ENCODE results near the gene POLR2B. TPM values are rescaled to one million over a fixed set of nuclear protein-coding genes. Genes with fewer than 3 reads are reported as not detected.

POLR2B gene
- total RNA-seq, 2 experiments from 2014 or later, result 119 TPM

- DNase-seq (no peak), ATAC-seq (no peak)
- Mint-ChIP-seq H3K4me3 (no peak overlapping the region), H3K4me1 (ENCODE audit: low read depth) (no peaks in the 10 kb centered on the region), H3K27me3 (peaks cover 15% of the 10 kb centered on the region), H3K9me3 (no peaks in the 10 kb centered on the region), H3K36me3 (ENCODE audit: low read depth) (no peaks in the 10 kb centered on the region), H3K27ac (no peak overlapping the region)
- POLR2A ChIA-PET, result no interaction called here
- TF ChIP-seq, protein P1, sequence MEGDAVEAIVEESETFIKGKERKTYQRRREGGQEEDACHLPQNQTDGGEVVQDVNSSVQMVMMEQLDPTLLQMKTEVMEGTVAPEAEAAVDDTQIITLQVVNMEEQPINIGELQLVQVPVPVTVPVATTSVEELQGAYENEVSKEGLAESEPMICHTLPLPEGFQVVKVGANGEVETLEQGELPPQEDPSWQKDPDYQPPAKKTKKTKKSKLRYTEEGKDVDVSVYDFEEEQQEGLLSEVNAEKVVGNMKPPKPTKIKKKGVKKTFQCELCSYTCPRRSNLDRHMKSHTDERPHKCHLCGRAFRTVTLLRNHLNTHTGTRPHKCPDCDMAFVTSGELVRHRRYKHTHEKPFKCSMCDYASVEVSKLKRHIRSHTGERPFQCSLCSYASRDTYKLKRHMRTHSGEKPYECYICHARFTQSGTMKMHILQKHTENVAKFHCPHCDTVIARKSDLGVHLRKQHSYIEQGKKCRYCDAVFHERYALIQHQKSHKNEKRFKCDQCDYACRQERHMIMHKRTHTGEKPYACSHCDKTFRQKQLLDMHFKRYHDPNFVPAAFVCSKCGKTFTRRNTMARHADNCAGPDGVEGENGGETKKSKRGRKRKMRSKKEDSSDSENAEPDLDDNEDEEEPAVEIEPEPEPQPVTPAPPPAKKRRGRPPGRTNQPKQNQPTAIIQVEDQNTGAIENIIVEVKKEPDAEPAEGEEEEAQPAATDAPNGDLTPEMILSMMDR (IDR thresholded peaks at IDR 0.05), result no peak
- CTCF ChIA-PET, result interaction anchor here (1.9 kb wide), 1 partner anchor 17 kb away, joined by 5 read pairs; no protein-coding TSS in a partner anchor
- intact Hi-C loops (cut with micrococcal nuclease), result no loop called here
Measured at GRCh38 chr4:57075367-57075766, 96.7 kb downstream of the POLR2B start.

DNA sequence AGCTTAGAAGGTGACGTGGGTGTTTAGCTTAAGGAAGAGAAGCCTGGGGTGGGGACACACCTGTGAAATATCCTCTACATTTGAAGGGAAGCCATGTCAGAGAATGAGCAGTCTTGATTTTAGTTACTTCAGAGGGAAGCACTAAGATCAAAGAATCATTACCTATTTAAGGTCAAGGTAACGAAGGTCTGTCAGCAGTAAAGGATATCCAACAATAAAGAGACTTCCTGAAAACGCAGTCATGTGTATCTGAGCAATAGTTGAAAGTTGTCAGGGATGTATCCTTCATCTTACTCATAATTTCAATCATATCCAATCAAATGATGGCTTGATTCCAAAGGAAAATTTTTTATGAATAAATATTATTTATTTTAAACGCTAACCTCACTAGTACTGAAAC lies 98.0 kb downstream of the POLR2B start:
- peaks cover 15% of the 10 kb centered on the region for H3K27me3 Mint-ChIP-seq
- intact Hi-C loops (cut with micrococcal nuclease), result no loop called here
- TF ChIP-seq, protein P1 (IDR thresholded peaks at IDR 0.05), result no peak
- POLR2A ChIA-PET, result no interaction called here
- ATAC-seq, result no peak
- H3K27ac Mint-ChIP-seq, result no peak overlapping the region
- H3K4me1 Mint-ChIP-seq (ENCODE audit: low read depth), result no peaks in the 10 kb centered on the region
- no peaks in the 10 kb centered on the region for H3K36me3 Mint-ChIP-seq (ENCODE audit: low read depth)
- CTCF ChIA-PET, result no interaction called here
- H3K4me3 Mint-ChIP-seq, result no peak overlapping the region
- no peaks in the 10 kb centered on the region for H3K9me3 Mint-ChIP-seq
- DNase-seq, result no peak

GRCh38 chr4:57077550-57078343 lies 99.1 kb downstream of the POLR2B start:
- H3K36me3 Mint-ChIP-seq (ENCODE audit: low read depth), result no peaks in the 10 kb centered on the region
- TF ChIP-seq, protein P1 (IDR thresholded peaks at IDR 0.05), result no peak
- no peaks in the 10 kb centered on the region for H3K9me3 Mint-ChIP-seq
- CTCF ChIA-PET, result interaction anchor here (1.2 kb wide), 1 partner anchor 86 kb away, joined by 4 read pairs; no protein-coding TSS in a partner anchor
- no peak for DNase-seq
- no peak overlapping the region for H3K4me3 Mint-ChIP-seq
- ATAC-seq, result no peak
- POLR2A ChIA-PET, result no interaction called here
- no peak overlapping the region for H3K27ac Mint-ChIP-seq
- no peaks in the 10 kb centered on the region for H3K4me1 Mint-ChIP-seq (ENCODE audit: low read depth)
- intact Hi-C loops (cut with micrococcal nuclease), result no loop called here
- H3K27me3 Mint-ChIP-seq, result peaks cover 15% of the 10 kb centered on the region

GRCh38 chr4:57078685-57079521 lies 100.2 kb downstream of the POLR2B start:
- CTCF ChIA-PET, result interaction anchor here (1.2 kb wide), 1 partner anchor 85 kb away, joined by 4 read pairs; no protein-coding TSS in a partner anchor

More at GRCh38 chr4:57078685-57079521, 100.2 kb downstream of the POLR2B start:
- H3K36me3 Mint-ChIP-seq (ENCODE audit: low read depth), result no peaks in the 10 kb centered on the region
- POLR2A ChIA-PET, result no interaction called here
- no peak overlapping the region for H3K27ac Mint-ChIP-seq
- TF ChIP-seq, protein P1 (IDR thresholded peaks at IDR 0.05), result no peak
- no peaks in the 10 kb centered on the region for H3K9me3 Mint-ChIP-seq
- peaks cover 13% of the 10 kb centered on the region for H3K27me3 Mint-ChIP-seq
- DNase-seq, result no peak
- H3K4me3 Mint-ChIP-seq, result no peak overlapping the region
- intact Hi-C loops (cut with micrococcal nuclease), result no loop called here
- no peaks in the 10 kb centered on the region for H3K4me1 Mint-ChIP-seq (ENCODE audit: low read depth)
- ATAC-seq, result no peak

Other genes with a start within 250 kb of the POLR2B start
- gene SPINK2, start 157.2 kb upstream of the POLR2B start, total RNA-seq, result under 1 TPM in 1 of 2 experiments, not detected in 1; 0.81 TPM
- gene REST, start 71.0 kb upstream of the POLR2B start, total RNA-seq, result 10 to 100 TPM; 41.0 to 41.2 TPM
- gene NOA1, start 1.3 kb upstream of the POLR2B start, total RNA-seq, result 10 to 100 TPM; 32.1 to 32.4 TPM
- gene IGFBP7, start 131.5 kb downstream of the POLR2B start, total RNA-seq, result not detected